NCI-H2227 (cell line): ENCODE results near the gene MND1.

ENCODE experiments used
- DNase-seq: peaks from one replicate; lab custom pipeline; 2025; ENCODE audit not compliant: unreplicated experiment; lab: John Stamatoyannopoulos, UW

The MND1 gene

GRCh38 chr4:153346031-153346430 is 1.5 kb downstream of the MND1 start:
- no peak for DNase-seq

DNA sequence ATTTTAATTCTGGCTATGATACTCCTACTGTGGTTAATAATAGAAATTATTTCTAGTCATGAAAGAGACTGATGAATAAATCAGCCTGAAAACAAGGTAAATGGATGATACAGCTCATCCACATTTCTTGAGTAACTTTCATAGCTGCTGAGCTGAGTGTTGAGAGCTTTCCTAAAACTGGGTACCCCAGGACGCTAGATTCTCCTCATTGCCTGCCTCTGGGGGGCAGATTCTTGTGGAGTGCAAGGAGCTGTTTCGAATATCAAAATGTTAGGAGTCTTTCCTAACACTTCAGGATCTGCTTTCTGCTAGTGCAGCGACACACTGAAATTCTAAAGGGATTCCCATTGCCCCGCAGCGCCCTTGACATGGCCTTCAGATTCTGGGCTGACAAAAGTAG is 2.1 kb downstream of the MND1 start:
- DNase-seq = no peak

GRCh38 chr4:153347117-153347516 is 2.6 kb downstream of the MND1 start:
- no peak for DNase-seq

- DNase-seq = no peak
Measured at GRCh38 chr4:153348006-153348405, 3.5 kb downstream of the MND1 start.

DNA sequence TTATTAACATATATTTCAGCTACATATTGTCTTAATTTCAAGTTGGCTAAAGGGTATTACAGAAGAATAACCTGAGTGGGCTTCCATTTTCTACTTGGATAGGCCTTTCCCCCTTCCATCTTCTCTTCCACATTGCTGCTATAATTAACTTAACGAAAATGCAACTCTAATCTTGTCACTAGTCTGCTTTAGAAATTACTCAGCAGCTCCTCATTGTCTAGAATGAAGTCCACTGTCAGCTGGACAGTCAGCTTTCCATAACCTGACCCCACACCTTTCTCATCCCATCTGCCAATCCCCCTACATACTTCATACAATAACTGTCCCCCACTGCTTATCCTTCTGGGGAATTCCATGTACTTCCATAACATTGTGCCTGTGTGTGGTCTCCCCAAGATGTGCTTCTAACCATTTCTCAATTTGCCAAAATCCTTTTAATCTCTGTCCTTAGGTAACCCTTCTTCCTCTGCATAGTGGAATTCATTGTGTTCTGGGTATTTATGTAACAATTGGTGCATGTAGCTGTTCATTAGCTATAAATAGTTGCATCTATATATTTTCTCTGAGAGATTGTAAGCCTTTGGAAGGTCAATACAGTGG is 4.8 kb downstream of the MND1 start:
- DNase-seq = no peak

DNA sequence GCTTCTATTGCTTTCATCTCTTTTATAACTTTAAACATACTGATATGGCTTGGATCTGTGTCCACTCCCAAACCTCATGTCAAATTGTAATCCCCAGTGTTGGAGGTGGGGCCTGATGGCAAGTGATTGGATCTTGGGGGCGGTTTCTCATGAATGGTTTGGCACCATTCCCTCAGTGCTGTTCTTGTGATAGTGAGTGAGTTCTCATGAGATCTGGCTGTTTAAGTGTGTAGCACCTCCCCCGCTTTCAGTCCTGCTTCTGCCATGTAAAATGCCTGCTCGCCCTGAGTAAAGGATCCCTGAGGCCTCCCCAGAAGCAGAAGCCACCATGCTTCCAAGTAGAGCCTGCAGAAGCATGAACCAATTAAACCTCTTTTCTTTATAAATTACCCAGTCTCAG is 17.7 kb downstream of the MND1 start:
- DNase-seq = no peak

DNA sequence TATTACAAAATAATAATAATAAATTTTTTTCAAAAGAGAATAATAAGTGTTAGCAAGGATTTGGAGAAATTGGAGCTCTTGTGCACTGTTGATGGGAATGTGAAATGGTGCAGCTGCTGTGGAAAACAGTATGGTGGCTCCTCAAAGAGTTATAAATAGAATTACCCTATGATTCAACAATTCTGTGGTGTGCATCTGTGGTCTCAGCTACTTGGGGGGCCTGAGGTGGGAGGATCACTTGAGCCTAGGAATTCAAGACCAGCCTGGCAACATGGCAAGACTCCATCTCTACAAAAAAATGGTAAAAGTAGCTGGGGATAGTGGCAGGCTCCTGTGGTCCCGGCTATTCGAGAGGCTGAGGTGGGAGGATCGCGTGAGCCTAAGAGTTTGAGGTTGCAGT is 19.6 kb downstream of the MND1 start:
- DNase-seq = no peak

DNA sequence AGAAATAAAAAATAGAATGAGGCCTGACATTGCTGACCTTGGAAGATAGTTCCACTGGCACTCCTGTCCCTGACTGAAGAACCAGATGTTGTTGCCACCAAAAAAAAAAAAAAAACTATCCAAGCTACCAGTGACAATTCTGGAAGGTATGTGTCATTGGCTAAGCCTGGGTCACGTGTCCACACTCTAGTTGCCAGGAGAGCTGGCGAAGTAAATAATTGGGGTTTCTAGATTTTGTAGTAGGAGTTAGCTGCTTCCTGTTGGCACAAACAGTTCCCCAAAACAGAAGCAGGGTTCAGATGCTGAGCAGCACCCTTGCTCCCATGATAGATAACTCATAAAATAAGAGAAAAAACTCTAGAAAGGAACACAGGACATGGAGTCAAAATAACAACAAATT is 20.5 kb downstream of the MND1 start:
- DNase-seq = no peak

GRCh38 chr4:153366486-153366885 is 22.0 kb downstream of the MND1 start:
- no peak for DNase-seq

DNA sequence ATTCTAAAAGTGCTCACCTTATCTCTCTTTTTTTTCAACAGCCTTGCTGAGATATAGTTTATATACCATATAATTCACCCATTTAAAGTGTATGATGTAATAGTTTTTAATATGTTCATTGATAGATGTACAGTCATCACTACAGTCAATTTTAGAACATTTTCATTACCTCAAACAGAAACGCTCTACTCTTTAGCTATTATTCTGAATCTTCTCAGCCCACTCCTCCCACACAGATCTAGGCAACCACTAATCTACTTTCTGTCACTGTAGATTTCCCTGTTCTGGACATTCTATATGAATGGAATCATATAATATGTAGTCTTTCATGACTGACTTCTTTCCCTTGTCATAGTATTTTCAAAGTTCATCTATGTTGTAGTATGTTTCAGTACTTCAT is 22.6 kb downstream of the MND1 start:
- no peak for DNase-seq

- DNase-seq = no peak
Measured at GRCh38 chr4:153369021-153369420, 24.5 kb downstream of the MND1 start.

GRCh38 chr4:153371701-153372234 is 27.3 kb downstream of the MND1 start:
- no peak for DNase-seq

DNA sequence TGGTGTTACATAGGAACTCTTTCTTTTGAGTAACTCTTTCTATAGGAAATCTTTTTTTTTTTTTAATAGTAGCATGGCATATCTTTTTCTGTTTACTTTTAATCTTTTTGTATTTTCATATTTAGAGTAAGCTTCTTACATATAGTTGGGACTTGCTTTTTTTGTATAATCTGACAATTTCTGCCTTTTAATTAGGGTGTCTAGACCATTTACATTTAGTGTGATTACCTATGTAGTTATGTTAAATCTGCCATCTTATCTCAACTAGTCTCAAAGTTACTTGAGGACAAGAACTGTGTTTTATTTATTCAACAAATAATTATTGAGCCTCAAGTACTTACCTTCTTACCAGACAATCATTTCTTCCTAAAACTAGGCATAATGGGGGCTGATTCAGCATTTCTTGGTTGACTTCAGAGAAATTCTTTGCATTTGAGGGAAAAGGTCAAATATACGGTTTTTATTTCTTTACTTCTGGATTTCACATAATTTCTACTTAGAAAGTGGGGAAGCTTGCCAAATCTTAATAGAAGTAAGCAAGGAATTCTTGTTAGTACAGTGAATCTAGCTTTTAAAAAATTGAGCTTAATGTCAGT is 28.6 kb downstream of the MND1 start:
- DNase-seq = no peak

DNA sequence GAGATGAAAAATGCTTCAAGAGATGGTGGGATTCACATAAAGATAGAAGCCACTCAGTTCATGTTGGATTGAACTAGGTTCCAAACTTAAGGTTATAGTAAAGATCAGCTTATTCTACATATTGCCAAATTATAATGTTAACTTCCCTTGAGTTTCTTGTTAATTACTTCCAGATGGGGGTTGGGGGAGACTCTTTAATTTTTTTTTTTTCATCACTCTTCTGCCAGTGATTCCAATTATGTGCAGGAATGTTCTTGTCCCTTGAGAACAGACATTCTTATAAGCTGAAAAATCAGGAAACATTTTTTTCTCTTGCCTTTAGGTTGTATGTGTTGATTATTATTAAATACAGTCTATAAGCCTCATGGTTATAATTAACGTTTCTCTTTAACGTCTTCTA is 30.0 kb downstream of the MND1 start:
- DNase-seq = no peak

GRCh38 chr4:153375303-153375702 is 30.8 kb downstream of the MND1 start:
- no peak for DNase-seq

DNA sequence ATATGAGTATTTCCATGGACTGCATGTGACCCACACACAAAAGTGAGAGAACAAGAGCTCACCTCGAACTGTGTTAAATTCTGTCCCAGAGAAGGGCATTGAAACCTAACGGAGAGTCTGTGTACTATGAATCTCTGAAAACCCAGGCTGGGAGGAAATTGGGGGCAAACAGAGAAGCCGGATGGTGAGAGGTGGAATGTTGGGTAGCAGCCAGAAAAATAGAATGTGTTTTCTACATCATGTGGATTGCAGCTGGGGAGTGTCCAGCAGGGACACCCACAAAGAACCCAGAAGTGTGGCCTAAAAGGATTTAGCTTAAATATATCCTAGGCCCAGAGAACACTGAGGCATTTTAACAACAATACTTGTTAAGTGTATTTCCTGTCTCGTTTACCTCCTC is 38.6 kb downstream of the MND1 start:
- no peak for DNase-seq

DNA sequence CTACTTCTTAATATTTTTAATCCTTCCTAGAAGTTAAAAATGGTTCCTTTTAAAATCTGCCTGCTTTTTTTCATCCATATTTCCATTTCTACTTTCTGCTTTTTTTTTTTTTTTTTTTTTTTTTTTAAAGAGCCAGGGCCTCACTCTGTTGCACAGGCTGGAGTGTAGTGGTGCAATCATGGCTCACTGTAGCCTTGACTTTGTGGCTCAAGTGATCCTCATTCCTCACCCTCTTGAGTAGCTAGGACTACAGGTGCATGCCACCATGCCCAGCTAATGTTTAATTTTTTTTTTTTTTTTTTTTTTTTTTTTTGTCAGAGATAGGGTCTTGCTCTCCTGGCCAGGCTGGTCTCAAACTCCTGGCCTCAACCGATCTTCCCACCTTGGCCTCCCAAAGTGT is 39.7 kb downstream of the MND1 start:
- no peak for DNase-seq

DNA sequence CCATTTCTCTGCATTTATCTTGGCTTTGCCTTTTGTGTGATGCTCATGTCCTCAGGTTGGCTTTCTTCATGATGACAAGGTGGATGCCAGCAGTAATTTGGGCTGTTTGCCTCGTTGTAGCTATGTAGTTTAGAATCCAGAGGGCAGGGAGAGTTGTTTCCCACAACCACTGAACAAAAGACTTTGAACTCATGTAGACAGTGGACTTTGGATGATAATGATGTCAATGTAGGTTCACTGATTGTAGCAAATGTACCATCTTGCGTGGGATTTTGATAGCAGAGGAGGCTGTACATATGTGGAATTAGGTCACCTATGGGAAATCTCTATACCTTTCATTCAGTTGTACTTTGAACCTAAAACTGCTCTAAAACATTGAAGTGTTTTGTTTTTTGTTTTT is 41.3 kb downstream of the MND1 start:
- DNase-seq = no peak

- DNase-seq = no peak
Measured at GRCh38 chr4:153387981-153388380, 43.5 kb downstream of the MND1 start.

DNA sequence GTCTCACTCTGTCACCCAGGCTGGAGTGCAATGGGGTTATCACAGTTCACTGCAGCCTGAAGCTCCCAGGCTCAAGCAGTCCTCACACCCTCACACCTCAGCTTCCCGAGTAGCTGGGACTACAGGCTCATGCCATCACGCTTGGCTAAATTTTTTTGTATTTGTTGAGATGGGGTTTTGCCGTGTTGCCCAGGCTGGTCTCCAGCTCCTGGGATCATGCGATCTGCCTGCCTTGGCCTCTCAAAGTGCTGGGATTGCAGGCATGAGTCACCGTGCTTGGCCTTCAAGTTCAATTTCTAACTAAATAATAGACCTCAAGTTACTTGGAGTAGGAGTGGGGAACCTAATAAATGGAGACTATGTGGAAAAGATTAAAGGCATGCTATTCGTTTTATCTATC is 48.9 kb downstream of the MND1 start:
- DNase-seq = no peak

DNA sequence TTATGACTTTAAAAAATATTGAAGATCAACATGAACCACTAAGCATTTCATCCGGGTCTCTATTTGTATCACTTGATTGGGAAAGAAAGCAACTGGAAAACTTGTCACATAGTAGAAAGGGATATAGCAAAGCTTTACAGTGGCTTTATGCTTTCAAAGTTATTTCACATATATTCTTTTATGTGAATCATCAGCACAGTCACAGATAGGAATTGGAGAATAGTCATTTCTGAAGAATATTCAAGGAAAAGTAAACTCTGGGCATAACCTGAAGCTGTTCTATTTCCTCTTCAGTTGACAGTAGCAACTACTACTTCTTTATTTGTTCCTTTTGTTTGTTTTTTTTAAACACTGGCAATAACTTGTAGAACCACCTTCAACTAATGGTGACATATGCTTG is 50.5 kb downstream of the MND1 start:
- DNase-seq = no peak

GRCh38 chr4:153398713-153399112 is 54.2 kb downstream of the MND1 start:
- no peak for DNase-seq

DNA sequence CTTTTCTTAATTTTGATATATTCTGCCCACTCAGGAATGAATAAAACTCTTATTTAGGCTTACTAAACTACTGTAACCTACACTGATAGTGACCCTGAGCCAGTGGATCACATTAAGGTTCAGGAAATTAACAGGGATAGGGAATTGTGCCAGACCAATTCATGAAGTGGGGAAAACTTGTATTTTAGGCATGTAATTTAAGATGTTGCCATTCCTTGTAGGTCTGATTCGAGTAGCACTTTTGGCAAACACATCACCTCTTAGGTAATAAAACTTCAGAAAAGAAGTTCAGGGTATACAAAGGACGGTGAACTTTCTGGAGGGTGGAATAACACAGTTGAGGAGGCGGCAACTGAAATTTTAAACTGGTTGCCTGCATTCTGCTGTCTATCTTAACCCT is 54.9 kb downstream of the MND1 start:
- no peak for DNase-seq
